Hepatocyte (in vitro differentiated cells): ENCODE results near the gene OSBPL6.

ENCODE experiments used
- CTCF ChIP-seq: fragments of 200-600 bp; sonication (generic); IDR thresholded peaks from 2 replicates; pipeline ENCODE4 v1.5.1; 2016; ENCODE audit warnings: antibody characterized with exemption, mild to moderate bottlenecking; ENCODE audit not compliant: poor library complexity
- EZH2 ChIP-seq: fragments of 200-600 bp; sonication (generic); IDR thresholded peaks from 2 replicates; pipeline ENCODE4 v1.6.1; 2016; ENCODE audit warnings: antibody characterized with exemption, mild to moderate bottlenecking, borderline replicate concordance

GRCh38 chr2:178257127-178257526, 62.8 kb downstream of the OSBPL6 start:
- TF ChIP-seq EZH2 (no peak), CTCF (no peak)
